GM12865 (cell line): Measurements from ENCODE around the gene TIAL1.

Source experiments
- DNase-seq: peaks from one replicate; pipeline ENCODE4 v3.0.0; 2010; ENCODE audit warnings: low read depth
- H3K4me3 ChIP-seq: 2 replicates; pipeline ENCODE4 v1.5.1; 2011; ENCODE audit warnings: mild to moderate bottlenecking, low read depth, low read length, control low read depth
- TF ChIP-seq, protein P1 (sequence below): IDR thresholded peaks from 2 replicates; pipeline ENCODE4 v1.5.1; 2011; ENCODE audit warnings: low read length, control low read depth, low read depth, inconsistent platforms; ENCODE audit not compliant: insufficient read depth; ENCODE audit errors: missing control alignments

TIAL1 gene

GRCh38 chr10:119640384-119640783, 43.6 kb upstream of the TIAL1 start:
- no peak overlapping the region for H3K4me3 ChIP-seq
- TF ChIP-seq, protein P1, sequence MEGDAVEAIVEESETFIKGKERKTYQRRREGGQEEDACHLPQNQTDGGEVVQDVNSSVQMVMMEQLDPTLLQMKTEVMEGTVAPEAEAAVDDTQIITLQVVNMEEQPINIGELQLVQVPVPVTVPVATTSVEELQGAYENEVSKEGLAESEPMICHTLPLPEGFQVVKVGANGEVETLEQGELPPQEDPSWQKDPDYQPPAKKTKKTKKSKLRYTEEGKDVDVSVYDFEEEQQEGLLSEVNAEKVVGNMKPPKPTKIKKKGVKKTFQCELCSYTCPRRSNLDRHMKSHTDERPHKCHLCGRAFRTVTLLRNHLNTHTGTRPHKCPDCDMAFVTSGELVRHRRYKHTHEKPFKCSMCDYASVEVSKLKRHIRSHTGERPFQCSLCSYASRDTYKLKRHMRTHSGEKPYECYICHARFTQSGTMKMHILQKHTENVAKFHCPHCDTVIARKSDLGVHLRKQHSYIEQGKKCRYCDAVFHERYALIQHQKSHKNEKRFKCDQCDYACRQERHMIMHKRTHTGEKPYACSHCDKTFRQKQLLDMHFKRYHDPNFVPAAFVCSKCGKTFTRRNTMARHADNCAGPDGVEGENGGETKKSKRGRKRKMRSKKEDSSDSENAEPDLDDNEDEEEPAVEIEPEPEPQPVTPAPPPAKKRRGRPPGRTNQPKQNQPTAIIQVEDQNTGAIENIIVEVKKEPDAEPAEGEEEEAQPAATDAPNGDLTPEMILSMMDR: no peak
- no peak for DNase-seq

GRCh38 chr10:119638982-119639381, 42.2 kb upstream of the TIAL1 start:
- TF ChIP-seq, protein P1: no peak
- no peak overlapping the region for H3K4me3 ChIP-seq
- DNase-seq: no peak

DNA sequence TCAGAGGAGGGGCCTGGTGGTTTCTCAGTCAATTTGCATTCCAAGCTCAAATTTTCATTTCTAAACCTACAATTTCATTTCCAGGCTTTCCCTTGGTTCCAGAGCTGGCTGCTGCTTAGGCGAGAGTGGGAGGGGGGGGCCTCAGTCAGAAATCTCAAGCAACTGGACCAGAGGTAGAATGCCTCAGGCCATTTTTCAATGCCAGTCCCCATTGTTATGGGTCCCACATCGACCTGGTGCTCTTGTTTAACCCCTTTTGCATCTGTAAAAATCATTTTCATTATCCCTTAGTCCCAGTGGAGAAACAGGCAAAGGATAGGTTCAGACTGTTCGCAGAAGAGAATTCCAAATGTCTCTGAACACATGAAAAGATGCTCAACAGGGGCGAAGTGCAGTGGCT, 40.9 kb upstream of the TIAL1 start:
- no peak for DNase-seq
- no peak overlapping the region for H3K4me3 ChIP-seq
- TF ChIP-seq, protein P1: no peak

GRCh38 chr10:119634219-119634544, 37.4 kb upstream of the TIAL1 start:
- DNase-seq: no peak
- TF ChIP-seq, protein P1: no peak

DNA sequence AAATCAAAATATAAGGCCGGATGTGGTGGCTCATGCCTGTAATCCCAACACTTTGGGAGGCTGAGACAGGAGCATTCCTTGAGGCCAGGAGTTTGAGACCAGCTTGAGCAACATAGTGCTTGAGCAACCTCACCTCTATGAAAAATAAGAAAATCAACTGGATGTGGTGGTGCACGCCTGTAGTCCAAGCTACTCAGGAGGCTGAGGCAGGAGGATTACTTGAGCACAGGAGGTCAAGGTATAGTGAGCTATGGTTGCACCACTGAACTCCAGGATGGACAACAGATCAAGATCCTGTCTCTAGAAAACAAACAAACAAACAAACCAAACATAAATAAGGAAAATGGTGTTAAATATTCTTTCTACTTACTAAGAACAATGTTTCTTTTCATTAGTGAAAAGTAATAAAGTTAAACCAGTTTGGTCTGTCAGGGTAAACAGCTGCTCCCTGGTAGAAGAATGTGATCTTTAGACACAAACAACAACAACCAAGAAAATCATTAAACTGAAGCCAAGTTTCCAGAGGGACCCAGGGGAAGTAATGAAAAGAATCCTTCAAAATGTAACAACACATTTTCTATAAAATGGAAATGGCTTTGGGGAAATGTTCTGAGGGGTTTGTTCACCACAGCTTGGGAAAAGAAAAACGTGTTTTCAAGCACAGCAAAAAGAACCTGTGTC, 36.9 kb upstream of the TIAL1 start:
- no peak overlapping the region for H3K4me3 ChIP-seq
- DNase-seq: no peak
- TF ChIP-seq, protein P1: no peak

More at GRCh38 chr10:119634219-119634544, 37.4 kb upstream of the TIAL1 start:
- H3K4me3 ChIP-seq: no peak overlapping the region

- DNase-seq: no peak
- H3K4me3 ChIP-seq: no peak overlapping the region
- TF ChIP-seq, protein P1: no peak
Observed at GRCh38 chr10:119630300-119630699, 33.5 kb upstream of the TIAL1 start.

DNA sequence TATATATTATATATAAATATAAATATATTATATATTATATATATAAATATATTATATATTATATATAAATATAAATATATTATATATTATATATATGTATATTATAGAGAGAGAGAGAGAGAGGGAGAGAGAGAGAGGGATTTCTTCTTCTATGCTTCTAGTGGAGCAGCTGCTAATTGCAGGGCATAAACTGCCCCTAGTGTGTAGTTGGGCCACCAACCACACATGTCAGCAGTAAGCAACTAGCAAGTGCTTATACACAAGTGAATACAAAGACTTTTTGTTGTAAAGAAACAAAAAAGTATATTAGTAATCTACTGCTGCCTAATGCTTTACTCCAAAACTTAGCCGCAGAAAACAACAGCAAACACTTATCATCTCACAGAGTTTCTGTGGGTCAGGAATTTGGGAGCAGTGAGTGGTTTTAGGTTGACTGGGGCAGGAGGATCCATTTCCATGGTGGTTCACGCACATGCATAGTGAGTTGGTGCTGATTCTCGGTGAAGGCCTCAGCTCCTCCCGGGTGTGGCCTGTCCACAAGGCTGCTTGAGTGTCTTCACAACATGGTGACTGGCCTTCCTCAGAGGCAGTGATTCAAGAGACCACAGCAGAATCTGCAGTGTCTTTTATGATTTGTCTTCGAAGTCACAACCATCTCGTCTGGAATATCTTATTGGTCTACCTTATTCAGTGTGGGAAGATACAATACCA, 29.0 kb upstream of the TIAL1 start:
- DNase-seq: no peak
- TF ChIP-seq, protein P1: no peak
- no peak overlapping the region for H3K4me3 ChIP-seq
